Skeletal muscle tissue (tissue), 4 donors: ENCODE data around the gene CRYL1. TPM values are rescaled to one million over a fixed set of nuclear protein-coding genes. Genes with fewer than 3 reads are reported as not detected.
A peak's percentile ranks its signal among the peaks of the same experiment; 100 is the strongest.

Experiments used
- H3K27ac ChIP-seq: one replicate; pipeline ENCODE4 v1.7.0; 2013; ENCODE audit warnings: mild to moderate bottlenecking, low read depth, low read length, inconsistent platforms
- H3K27me3 ChIP-seq, 3 donors: one replicate each; pipeline ENCODE4 v1.7.0; 2013; ENCODE audit warnings: low read length in 3 of 3; ENCODE audit not compliant: control insufficient read depth in 3 of 3, insufficient read depth in 3 of 3
- H3K36me3 ChIP-seq, 3 donors: one replicate each; pipeline ENCODE4 v1.7.0; 2013; ENCODE audit warnings: low read length in 3 of 3; ENCODE audit not compliant: control insufficient read depth in 3 of 3, insufficient read depth in 3 of 3
- H3K4me1 ChIP-seq, 3 donors: one replicate each; pipeline ENCODE4 v1.7.0; 2013; ENCODE audit warnings: low read length in 3 of 3, mild to moderate bottlenecking in 3 of 3; ENCODE audit not compliant: control insufficient read depth in 3 of 3, insufficient read depth in 3 of 3
- H3K4me3 ChIP-seq, 3 donors: one replicate each; pipeline ENCODE4 v1.7.0; 2013; ENCODE audit warnings: low read length in 3 of 3
- H3K9ac ChIP-seq, 3 donors: one replicate each; pipeline ENCODE4 v1.7.0; 2013; ENCODE audit warnings: low read length in 3 of 3, mild to moderate bottlenecking in 3 of 3, moderate library complexity in 2 of 3, low read depth in 1 of 3
- H3K9me3 ChIP-seq, 3 donors: one replicate each; pipeline ENCODE4 v1.7.0; 2013; ENCODE audit warnings: low read length in 3 of 3; ENCODE audit not compliant: control insufficient read depth in 3 of 3
- total RNA-seq: library from RNA; depleted of rRNA; stranded (reverse); fragments of >200 nt; gene quantifications from one replicate; pipeline ENCODE4 v1.2.3, GENCODE V29; 2014
- donor health status: Osteomylitis.

The CRYL1 gene
- total RNA-seq, 1 donor from 2014 or later: 29.2 TPM

DNA sequence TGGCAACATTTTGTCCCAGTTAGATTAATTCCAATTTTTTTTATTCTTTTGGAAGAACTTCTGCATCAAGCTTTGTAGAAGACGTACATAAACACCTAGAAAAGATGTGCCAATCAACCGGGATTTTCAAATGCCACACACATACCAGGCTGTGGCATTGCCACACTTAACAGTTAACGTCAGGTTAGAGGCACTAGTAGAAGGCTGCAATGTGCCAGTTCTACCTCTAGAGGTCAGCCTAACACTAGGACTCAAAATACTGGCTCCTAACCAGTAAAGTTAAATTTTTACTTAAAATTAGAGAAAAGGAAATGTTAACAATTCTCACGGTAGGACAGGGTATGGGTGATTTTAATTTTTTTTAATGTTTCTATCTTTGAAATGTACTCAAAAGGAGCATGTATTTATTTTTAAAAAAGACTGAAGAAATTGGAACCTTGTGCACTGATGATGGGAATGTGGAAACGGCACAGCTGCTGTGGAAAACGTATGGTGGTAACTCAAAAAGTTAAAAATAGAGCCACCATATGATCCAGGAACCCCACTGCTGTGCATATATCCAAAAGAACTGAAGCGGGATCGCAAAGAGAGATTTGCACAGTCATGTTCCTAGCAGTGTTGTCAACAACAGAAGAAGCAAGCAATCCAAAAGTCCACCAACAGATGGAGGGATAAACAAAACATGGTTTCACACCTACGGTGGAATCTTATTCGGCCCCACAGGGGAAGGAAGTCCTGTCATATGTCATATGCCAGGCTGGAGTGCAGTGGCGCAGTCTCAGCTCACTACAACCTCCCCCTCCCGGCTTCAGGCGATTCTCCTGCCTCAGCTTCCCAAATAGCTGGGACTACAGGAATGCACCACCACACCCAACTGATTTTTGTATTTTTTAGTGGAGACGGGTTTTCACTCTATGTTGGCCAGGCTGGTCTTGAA is 30.3 kb downstream of the CRYL1 start:
- peaks cover 3 to 6% (median 3%) of the 10 kb centered on the region in 3 donors for H3K4me1 ChIP-seq
- no peaks in the 10 kb centered on the region for H3K27me3 ChIP-seq
- peak overlapping the region in 2 of 3 donors; percentile 8 to 59 for H3K4me3 ChIP-seq
- H3K9me3 ChIP-seq: no peaks in the 10 kb centered on the region
- no peaks in the 10 kb centered on the region for H3K36me3 ChIP-seq
- peak overlapping the region; percentile 75 for H3K27ac ChIP-seq
- peak overlapping the region in 2 of 3 donors; percentile 50 to 52 for H3K9ac ChIP-seq

DNA sequence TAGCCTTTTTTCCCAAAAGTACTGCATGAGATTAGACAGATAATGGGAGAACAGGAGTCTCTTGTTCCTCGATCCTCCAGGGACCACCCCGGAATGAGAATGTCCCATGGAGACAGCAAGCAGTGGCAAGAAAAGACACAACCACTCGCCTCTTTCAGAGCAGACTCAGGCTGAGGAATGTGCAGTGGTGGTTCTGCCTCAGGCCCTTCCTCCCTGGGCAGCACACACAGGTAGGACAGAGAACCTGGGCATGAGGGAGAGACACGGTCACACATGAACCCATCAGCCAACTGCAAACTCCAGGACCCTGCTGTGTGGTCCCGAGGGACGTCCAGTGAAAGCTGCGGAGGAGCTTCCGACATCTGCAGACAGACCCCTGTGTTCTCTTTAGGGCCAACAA is 31.0 kb downstream of the CRYL1 start:
- H3K27ac ChIP-seq: peak overlapping the region; percentile 75
- no peaks in the 10 kb centered on the region for H3K36me3 ChIP-seq
- no peak overlapping the region for H3K4me3 ChIP-seq
- no peaks in the 10 kb centered on the region for H3K27me3 ChIP-seq
- no peaks in the 10 kb centered on the region for H3K9me3 ChIP-seq
- H3K9ac ChIP-seq: peak overlapping the region in 1 of 3 donors; percentile 50
- peaks cover 3 to 6% (median 3%) of the 10 kb centered on the region in 3 donors for H3K4me1 ChIP-seq

DNA sequence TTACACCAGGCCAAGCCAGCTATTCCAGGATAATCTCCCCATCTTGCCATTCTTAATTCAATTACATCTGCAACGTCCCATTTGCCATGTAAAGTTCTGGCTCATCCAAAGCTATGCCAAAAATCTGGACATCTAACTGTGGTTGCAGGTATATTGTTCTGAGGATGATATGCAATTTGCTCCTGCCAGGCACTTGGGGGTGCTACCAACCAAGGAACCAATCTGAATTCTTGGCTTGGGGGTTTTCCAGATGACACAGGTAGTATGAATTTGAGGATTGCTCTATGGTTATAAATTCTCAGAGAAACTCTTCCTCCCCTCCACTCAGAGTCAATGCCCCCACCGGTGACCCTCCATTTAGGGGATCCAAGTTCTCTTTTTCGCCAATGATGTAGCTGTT is 33.0 kb downstream of the CRYL1 start:
- H3K9me3 ChIP-seq: no peaks in the 10 kb centered on the region

DNA sequence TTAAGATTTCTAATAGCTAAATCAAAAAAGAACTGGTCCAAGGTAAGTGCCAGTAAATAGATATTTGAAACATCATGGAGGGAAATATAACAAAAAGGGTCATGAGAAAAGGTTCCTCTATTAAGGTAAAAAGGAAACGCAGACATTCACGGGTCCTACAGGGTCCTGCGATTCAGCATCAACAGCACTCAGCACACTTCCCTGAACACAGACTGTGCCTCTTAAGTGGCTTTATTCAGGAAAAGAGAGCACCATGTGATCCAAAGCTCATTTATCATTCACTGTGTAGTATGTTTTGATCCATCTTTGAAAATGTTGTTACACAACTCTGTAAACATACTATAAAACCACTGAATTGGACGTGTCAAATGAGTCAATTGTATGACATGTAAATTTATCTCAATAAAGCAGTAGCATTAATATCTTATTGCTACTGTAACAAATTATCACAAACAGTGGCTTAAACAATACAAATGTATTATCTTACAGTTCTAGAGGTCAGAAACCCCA is 33.7 kb downstream of the CRYL1 start:
- no peaks in the 10 kb centered on the region for H3K9me3 ChIP-seq
- peaks cover 3 to 10% (median 6%) of the 10 kb centered on the region in 3 donors for H3K4me1 ChIP-seq
- H3K36me3 ChIP-seq: peaks cover 0 to 8% (median 6%) of the 10 kb centered on the region in 3 donors
- no peak overlapping the region for H3K27ac ChIP-seq
- no peak overlapping the region for H3K9ac ChIP-seq
- no peak overlapping the region for H3K4me3 ChIP-seq
- H3K27me3 ChIP-seq: no peaks in the 10 kb centered on the region

More for the DNA sequence above, 33.0 kb downstream of the CRYL1 start:
- no peaks in the 10 kb centered on the region for H3K27me3 ChIP-seq
- H3K27ac ChIP-seq: no peak overlapping the region
- peaks cover 3 to 10% (median 6%) of the 10 kb centered on the region in 3 donors for H3K4me1 ChIP-seq
- peaks cover 0 to 8% (median 6%) of the 10 kb centered on the region in 3 donors for H3K36me3 ChIP-seq
- no peak overlapping the region for H3K9ac ChIP-seq
- H3K4me3 ChIP-seq: no peak overlapping the region

DNA sequence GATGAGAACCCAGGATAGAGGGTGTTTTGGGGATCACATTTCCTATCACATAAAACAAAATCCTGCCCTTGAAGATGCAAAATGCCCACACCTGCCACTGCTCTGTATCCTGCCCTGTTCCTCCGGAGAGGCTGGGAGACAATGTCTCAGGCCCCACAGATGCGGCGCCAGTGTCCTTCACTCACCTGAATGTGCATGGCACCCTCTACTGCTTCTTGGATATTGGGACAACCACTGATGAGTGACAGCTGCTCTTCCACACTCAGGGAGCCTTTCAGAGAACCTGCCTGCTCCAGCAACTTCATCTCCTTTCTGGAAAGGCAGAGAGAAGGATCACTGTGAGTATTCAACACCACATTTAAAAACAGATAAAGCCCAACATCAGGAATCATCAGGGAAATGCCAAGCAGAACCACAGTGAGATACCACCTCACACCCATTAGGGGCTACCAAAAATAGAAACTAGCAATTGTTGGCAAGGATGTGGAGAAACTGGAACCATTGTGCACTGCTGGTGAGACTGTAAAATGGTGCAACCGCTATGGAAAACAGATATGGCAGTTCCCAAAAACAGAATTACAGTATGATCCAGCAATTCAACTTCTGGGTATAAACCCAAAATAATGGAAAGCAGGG is 36.4 kb downstream of the CRYL1 start:
- Histone ChIP-seq H3K4me1 (peaks cover 0 to 4% (median 3%) of the 10 kb centered on the region in 3 donors), H3K9me3 (no peaks in the 10 kb centered on the region), H3K27ac (no peak overlapping the region)

DNA sequence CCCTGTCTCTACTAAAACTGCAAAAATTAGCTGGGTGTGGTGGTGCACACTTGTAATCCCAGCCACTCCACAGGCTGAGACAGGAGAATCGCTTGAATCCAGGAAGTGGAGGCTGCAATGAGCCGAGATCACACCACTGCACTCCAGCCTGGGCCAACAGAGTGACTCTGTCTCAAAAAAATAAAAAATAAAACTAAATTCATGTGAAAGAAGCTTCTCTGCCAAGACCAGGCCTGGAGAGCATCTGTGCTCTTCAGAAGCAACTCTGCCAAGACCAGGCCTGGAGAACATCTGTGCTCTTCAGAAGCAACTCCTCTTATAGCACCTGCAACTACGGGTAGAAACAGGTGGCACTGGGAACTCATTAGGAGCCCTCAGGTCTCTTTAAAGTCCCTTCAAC is 37.7 kb downstream of the CRYL1 start:
- Histone ChIP-seq H3K9ac (no peak overlapping the region), H3K4me1 (peaks cover 0 to 4% (median 3%) of the 10 kb centered on the region in 3 donors), H3K27ac (no peak overlapping the region), H3K36me3 (peaks cover 0 to 10% (median 6%) of the 10 kb centered on the region in 3 donors), H3K27me3 (no peaks in the 10 kb centered on the region), H3K4me3 (no peak overlapping the region), H3K9me3 (no peaks in the 10 kb centered on the region)

More for the DNA sequence above, 36.4 kb downstream of the CRYL1 start:
- Histone ChIP-seq H3K4me3 (no peak overlapping the region), H3K27me3 (no peaks in the 10 kb centered on the region), H3K9ac (no peak overlapping the region), H3K36me3 (peaks cover 0 to 10% (median 6%) of the 10 kb centered on the region in 3 donors)

DNA sequence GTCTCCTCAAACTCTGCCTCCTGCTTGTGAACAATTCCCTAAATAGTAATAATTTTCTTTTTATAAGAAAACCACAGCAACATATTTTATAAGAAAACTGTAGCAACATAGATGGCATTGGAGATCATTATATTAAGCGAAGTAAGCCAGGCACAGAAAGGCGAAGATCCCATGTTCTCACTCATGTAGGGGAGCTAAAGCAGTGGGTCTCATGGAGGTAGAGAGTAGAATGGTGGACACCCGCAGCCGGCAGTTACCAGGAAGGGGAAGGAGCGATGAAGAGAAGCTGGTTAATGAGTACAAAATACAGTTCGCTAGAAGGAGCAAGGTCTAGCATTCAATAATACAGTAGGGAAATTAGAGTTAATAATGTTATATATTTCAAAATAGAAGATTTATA is 42.9 kb downstream of the CRYL1 start:
- no peak overlapping the region for H3K27ac ChIP-seq
- H3K4me3 ChIP-seq: no peak overlapping the region
- no peaks in the 10 kb centered on the region for H3K4me1 ChIP-seq
- no peaks in the 10 kb centered on the region for H3K9me3 ChIP-seq
- H3K36me3 ChIP-seq: peaks cover 0 to 4% (median 0%) of the 10 kb centered on the region in 3 donors
- no peak overlapping the region for H3K9ac ChIP-seq
- H3K27me3 ChIP-seq: no peaks in the 10 kb centered on the region

DNA sequence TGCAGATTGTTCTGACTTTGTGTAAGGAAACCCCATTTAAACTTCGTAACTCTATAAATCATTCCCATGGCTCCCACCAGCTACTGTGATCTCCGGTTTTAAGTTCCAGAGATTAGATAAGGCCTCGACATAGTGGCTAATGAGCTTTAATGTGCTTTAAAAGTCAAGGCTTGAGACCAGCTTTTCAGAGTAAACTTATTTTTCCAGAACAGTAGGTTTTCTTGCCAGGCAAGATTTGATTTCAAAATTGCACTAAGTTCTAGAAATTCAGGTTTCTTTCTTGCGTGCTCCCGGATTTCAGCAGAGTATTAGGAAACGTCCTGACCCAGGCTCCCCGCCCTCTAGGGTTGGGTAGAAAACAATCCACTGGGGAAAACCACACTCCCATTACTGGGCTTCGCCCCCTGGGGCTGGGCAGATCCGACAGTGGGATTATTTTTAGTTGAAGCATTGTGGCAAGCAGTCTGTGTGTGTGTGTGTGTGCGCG is 43.3 kb downstream of the CRYL1 start:
- Histone ChIP-seq H3K36me3 (peaks cover 0 to 4% (median 0%) of the 10 kb centered on the region in 3 donors), H3K27me3 (no peaks in the 10 kb centered on the region), H3K27ac (no peak overlapping the region), H3K9ac (no peak overlapping the region), H3K4me3 (no peak overlapping the region), H3K9me3 (no peaks in the 10 kb centered on the region), H3K4me1 (no peaks in the 10 kb centered on the region)

DNA sequence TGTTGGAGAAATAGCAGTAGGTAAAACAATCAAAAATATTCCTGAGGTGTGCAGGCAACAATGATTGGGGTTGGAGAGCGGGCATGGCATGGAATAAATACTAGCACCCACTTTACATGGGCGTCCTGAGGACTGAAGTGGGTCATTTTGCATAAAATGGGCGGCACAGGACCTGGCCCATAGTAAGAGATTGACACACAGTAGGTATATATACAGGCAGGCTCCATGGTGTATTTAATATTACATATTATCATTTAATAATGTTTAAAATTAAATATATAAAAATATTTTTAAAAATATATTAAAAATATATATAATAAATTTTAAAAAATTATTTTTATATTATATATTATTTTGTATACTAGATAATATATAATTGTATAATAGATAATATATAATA is 48.3 kb downstream of the CRYL1 start:
- Histone ChIP-seq H3K9me3 (no peaks in the 10 kb centered on the region), H3K27me3 (no peaks in the 10 kb centered on the region), H3K4me3 (no peak overlapping the region), H3K4me1 (no peaks in the 10 kb centered on the region), H3K9ac (no peak overlapping the region), H3K36me3 (peaks cover 0 to 5% (median 3%) of the 10 kb centered on the region in 3 donors), H3K27ac (no peak overlapping the region)
